LNCaP clone FGC (cell line): ENCODE measurements around the gene DDX20.

ENCODE experiments used
- DNase-seq: peaks from one replicate; pipeline ENCODE4 v3.0.0-alpha.2; 2011; ENCODE audit warnings: low read depth
- H3K4me3 ChIP-seq: 2 replicates; pipeline ENCODE4 v1.5.1; 2011; ENCODE audit warnings: mild to moderate bottlenecking, low read depth, low read length, control low read depth
- TF ChIP-seq, protein P1 (sequence below): IDR thresholded peaks from 2 replicates; pipeline ENCODE4 v1.5.1; 2012; ENCODE audit warnings: mild to moderate bottlenecking; ENCODE audit not compliant: control insufficient read depth, insufficient read depth; ENCODE audit errors: extremely low read depth

DDX20 gene

DNA sequence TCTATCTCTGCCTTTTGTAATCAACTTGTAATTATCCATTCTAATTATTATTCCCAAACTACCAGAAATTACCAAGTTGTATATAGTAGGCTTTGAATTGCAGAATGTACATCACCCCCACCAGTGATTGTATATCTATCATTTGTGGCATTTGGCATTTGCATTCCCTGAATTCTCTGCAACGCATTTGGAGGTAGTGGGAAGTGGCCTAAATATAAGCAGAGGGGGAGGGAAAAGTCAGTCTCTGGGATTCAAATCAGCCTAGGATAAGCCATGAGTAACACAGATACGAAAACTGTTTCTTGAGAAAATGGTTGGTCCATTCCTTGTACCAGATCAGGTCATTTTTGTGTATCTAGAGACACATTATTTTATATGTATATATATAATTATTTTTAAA lies 20.7 kb downstream of the DDX20 start:
- no peak for DNase-seq
- TF ChIP-seq, protein P1, sequence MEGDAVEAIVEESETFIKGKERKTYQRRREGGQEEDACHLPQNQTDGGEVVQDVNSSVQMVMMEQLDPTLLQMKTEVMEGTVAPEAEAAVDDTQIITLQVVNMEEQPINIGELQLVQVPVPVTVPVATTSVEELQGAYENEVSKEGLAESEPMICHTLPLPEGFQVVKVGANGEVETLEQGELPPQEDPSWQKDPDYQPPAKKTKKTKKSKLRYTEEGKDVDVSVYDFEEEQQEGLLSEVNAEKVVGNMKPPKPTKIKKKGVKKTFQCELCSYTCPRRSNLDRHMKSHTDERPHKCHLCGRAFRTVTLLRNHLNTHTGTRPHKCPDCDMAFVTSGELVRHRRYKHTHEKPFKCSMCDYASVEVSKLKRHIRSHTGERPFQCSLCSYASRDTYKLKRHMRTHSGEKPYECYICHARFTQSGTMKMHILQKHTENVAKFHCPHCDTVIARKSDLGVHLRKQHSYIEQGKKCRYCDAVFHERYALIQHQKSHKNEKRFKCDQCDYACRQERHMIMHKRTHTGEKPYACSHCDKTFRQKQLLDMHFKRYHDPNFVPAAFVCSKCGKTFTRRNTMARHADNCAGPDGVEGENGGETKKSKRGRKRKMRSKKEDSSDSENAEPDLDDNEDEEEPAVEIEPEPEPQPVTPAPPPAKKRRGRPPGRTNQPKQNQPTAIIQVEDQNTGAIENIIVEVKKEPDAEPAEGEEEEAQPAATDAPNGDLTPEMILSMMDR, result no peak
- H3K4me3 ChIP-seq, result no peak overlapping the region

DNA sequence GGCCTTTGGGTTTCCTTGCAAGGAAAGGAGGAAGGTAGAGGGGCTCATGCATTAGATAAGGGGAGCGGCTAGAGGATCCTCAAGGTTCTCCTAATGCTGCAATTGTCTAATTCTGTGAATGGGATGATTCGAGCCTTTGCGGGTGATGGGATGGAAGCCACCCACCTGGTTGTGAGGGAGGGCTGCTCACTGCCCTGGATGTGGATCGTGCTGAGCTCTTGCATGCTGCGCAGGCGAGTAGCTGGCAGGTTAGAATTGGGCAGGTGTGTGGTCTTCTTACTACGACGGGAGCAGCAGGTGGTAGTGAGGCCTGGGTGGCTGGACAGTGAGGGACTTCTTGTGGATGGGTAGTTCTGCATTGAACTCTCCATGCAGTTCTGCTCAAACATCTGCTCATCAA lies 21.2 kb downstream of the DDX20 start:
- no peak for DNase-seq
- no peak overlapping the region for H3K4me3 ChIP-seq
- TF ChIP-seq, protein P1, result no peak

DNA sequence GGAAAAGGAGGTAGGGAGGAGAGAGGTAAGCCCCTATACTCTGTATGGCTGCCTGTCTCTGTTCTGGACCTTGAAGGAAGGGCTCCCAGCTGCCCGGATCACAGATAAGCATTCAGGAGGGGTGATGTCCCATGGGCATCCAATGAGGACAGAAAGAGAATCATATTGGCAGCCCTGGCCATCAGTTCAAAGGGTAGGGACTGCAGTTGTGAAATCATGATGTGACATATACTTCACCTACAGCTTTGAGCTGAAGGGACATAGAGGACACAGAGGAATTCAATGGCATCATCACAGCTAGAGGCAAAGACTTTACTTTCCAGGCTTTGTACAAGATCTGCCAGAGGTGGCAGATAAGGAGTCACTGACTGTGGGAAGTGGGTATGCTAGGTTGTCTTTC lies 21.6 kb downstream of the DDX20 start:
- TF ChIP-seq, protein P1, result no peak
- DNase-seq, result no peak

DNA sequence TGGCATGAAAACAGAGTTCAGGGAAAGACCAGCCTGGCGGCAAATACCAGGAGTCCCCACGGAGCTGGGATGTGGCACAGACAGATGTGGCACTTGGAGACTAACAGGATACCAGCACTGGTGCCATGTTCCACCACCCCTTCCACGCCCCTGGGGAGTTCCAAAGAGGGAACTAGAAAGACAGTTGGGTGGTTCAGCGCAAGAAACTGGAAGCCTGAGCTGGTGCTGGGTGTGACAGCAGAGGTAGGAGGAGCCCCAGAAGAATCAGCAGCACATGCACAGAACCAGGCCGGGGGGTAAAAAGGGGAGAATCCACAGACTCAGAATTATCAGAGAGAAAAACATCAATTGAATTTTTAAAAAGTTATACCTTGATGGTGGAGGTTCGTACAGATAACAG lies 22.4 kb downstream of the DDX20 start:
- no peak overlapping the region for H3K4me3 ChIP-seq
- TF ChIP-seq, protein P1, result no peak
- DNase-seq, result no peak

More for the DNA sequence above, 21.6 kb downstream of the DDX20 start:
- H3K4me3 ChIP-seq, result no peak overlapping the region

DNA sequence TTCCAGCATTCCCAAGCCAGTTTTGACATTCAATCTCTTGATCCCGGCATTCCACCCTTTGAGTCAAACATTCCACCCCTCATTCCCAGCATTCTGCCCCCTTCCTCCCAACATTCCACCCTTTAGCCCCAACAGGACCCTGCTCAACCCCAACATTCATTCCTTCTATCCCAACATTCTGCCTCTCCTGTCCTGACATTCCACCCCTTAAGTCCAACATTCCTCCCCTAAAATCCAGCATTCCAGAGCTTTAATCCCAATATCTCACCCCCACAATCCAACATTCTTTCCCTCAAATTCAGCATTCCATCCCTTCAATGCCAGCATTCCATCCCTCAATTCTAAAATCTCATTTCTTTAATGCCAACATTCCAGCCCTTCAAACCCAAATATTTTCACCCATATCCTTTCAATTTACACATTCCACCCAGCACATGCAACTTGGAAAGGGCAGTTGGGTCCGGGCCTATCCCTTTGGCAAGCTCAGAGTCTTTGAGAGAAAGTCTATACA lies 22.9 kb downstream of the DDX20 start:
- DNase-seq, result no peak
- H3K4me3 ChIP-seq, result no peak overlapping the region
- TF ChIP-seq, protein P1, result no peak

DNA sequence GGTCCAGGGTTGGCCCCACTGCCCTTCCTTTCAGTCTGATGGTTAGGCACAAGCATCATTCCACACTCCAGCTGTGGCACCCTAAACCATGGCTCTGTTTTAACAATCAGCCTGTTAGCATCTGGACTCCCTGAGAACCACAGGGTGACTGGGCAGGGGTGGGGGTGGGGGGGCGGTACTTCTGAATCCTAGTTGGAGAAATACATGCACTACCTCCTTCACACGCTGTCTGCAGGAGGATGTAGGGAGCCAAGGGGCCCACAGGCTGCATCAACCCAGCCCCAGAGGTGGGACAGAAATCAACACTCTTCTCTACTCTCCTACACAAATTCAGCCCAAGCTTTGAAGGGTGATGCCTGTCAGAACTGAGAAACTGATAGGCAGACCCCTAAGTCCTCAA lies 23.8 kb downstream of the DDX20 start:
- DNase-seq, result no peak
- TF ChIP-seq, protein P1, result no peak
- no peak overlapping the region for H3K4me3 ChIP-seq

DNA sequence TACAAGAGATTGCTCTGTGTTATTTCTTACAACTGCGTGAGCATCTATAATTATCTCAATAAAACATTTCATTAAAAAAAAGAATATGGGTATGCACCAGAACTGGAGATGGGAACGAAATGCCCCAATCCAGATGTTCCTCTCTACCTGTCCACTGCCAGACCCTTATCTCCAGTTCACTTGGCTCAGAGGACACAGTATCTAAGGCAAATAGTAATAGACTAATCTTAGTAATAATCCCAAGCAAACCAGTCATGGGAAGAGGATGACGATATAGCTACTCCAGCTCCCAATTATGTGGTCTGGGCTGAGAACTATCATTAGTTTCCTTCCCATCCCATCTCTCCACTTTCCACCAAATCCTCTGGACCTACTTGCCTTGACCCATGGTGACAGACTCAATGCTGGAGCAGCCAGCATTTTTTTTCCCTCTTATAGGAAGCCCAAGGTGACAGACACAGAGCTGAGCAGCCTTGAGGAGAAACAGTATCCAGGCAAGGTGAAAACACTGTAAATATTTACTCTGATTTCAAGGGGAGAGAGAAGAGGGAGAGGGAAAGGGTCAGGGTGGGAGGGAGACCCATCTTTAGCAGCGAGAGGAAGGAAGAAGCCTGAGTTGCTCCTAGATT lies 28.7 kb downstream of the DDX20 start:
- no peak for DNase-seq
- H3K4me3 ChIP-seq, result no peak overlapping the region
- TF ChIP-seq, protein P1, result no peak
